Neural progenitor cell (in vitro differentiated cells): ENCODE measurements around the gene RHOXF1.

ENCODE experiments used
- EZH2 ChIP-seq: fragments of 200-600 bp; sonication (generic); IDR thresholded peaks from 2 replicates; pipeline ENCODE4 v1.6.1; 2017; ENCODE audit warnings: antibody characterized with exemption, mild to moderate bottlenecking, moderate library complexity
- EZH2phosphoT487 ChIP-seq: fragments of 200-600 bp; sonication (generic); IDR thresholded peaks from 2 replicates; pipeline ENCODE4 v1.6.1; 2017; ENCODE audit warnings: antibody characterized with exemption
- TF ChIP-seq, protein P1 (sequence below): fragments of 200-600 bp; sonication (generic); IDR thresholded peaks from 2 replicates; pipeline ENCODE4 v1.5.1; 2017; ENCODE audit warnings: antibody characterized with exemption, mild to moderate bottlenecking

DNA sequence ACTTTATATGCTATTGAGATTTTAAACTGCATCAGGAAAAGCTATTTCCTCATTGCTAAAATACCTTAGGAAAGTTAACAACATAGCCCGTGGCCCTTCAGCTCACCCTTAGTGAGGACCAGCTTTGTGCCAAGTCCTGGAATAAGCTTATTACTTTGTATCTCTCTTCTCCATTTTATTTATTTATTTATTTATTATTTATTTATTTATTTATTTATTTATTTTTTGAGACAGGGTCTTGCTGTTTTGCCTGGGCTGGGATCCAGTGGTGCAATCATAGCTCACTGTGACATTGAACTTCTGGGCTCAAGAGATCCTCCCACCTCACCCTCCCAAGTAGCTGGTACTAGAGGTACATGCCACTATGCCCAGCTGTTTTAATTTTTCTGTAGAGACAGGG lies 6.3 kb downstream of the RHOXF1 start:
- TF ChIP-seq, protein P1, sequence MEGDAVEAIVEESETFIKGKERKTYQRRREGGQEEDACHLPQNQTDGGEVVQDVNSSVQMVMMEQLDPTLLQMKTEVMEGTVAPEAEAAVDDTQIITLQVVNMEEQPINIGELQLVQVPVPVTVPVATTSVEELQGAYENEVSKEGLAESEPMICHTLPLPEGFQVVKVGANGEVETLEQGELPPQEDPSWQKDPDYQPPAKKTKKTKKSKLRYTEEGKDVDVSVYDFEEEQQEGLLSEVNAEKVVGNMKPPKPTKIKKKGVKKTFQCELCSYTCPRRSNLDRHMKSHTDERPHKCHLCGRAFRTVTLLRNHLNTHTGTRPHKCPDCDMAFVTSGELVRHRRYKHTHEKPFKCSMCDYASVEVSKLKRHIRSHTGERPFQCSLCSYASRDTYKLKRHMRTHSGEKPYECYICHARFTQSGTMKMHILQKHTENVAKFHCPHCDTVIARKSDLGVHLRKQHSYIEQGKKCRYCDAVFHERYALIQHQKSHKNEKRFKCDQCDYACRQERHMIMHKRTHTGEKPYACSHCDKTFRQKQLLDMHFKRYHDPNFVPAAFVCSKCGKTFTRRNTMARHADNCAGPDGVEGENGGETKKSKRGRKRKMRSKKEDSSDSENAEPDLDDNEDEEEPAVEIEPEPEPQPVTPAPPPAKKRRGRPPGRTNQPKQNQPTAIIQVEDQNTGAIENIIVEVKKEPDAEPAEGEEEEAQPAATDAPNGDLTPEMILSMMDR: no peak
- TF ChIP-seq EZH2phosphoT487 (no peak), EZH2 (no peak)
